Liver (tissue), 9 donors: ENCODE data around the gene DEPDC5. TPM values are rescaled to one million over a fixed set of nuclear protein-coding genes. Genes with fewer than 3 reads are reported as not detected.
"Not testable (repeated sequence)": the region's sequence is repeated elsewhere in the genome, so short reads cannot be mapped to it uniquely, and the experiment has no call there.

Experiments used
- DNase-seq: peaks from one replicate; pipeline ENCODE4 v3.0.0-alpha.2; 2017; ENCODE audit warnings: low spot score
- H3K27ac ChIP-seq, 2 donors: one replicate each; pipeline ENCODE4 v1.7.0; 2013; ENCODE audit warnings: inconsistent platforms in 2 of 2, low read length in 2 of 2, control low read depth in 1 of 2, low read depth in 1 of 2, mild to moderate bottlenecking in 1 of 2
- H3K27me3 ChIP-seq, 4 donors: one replicate each; pipeline versions ENCODE4 v1.6.1 to v1.7.0; 2013; ENCODE audit warnings: low read length in 3 of 4, inconsistent platforms in 1 of 4, mild to moderate bottlenecking in 1 of 4, moderate library complexity in 1 of 4; ENCODE audit not compliant: control insufficient read depth in 4 of 4, insufficient read depth in 4 of 4
- H3K36me3 ChIP-seq, 4 donors: one replicate each; pipeline versions ENCODE4 v1.6.1 to v1.7.0; 2013; ENCODE audit warnings: low read length in 3 of 4, mild to moderate bottlenecking in 3 of 4, low read depth in 1 of 4, moderate library complexity in 1 of 4; ENCODE audit not compliant: control insufficient read depth in 4 of 4, insufficient read depth in 3 of 4
- H3K4me1 ChIP-seq, 4 donors: one replicate each; pipeline versions ENCODE4 v1.6.1 to v1.7.0; 2013; ENCODE audit warnings: low read length in 3 of 4, mild to moderate bottlenecking in 3 of 4, moderate library complexity in 1 of 4; ENCODE audit not compliant: control insufficient read depth in 4 of 4, insufficient read depth in 4 of 4
- H3K4me3 ChIP-seq, 3 donors: one replicate each; pipeline versions ENCODE4 v1.6.1 to v1.7.0; 2013; ENCODE audit warnings: low read length in 3 of 3, control low read depth in 1 of 3, low read depth in 1 of 3, mild to moderate bottlenecking in 1 of 3
- H3K9ac ChIP-seq, 2 donors: one replicate each; pipeline ENCODE4 v1.7.0; 2013; ENCODE audit warnings: low read length in 2 of 2, mild to moderate bottlenecking in 2 of 2, moderate library complexity in 2 of 2, control low read depth in 1 of 2, low read depth in 1 of 2
- H3K9me3 ChIP-seq, 4 donors: one replicate each; pipeline versions ENCODE4 v1.6.1 to v1.7.0; 2013; ENCODE audit warnings: low read length in 3 of 4; ENCODE audit not compliant: control insufficient read depth in 4 of 4
- CTCF ChIP-seq: fragments of 150-350 bp; IDR thresholded peaks from 2 replicates; pipeline ENCODE4 v1.5.1; 2017; ENCODE audit warnings: improper control_type of control experiment, low read depth, low read length; ENCODE audit not compliant: missing input control
- EGR1 ChIP-seq, 2 donors: IDR thresholded peaks; 2 replicates each; pipeline ENCODE4 v1.6.1; 2016 to 2018; ENCODE audit warnings: antibody characterized with exemption in 2 of 2, low read depth in 2 of 2
- FOXA2 ChIP-seq: IDR thresholded peaks from 2 replicates; pipeline ENCODE4 v1.6.1; 2016; ENCODE audit warnings: antibody characterized with exemption
- GABPA ChIP-seq, 2 donors: IDR thresholded peaks in 1 of 2; conservative IDR thresholded peaks in 1 of 2; 2 replicates each; pipeline ENCODE4 v1.6.1; 2016; ENCODE audit warnings: antibody characterized with exemption in 2 of 2, mild to moderate bottlenecking in 1 of 2, moderate library complexity in 1 of 2
- HNF4A ChIP-seq, 2 donors: conservative IDR thresholded peaks; 2 replicates each; pipeline ENCODE4 v1.6.1; 2016; ENCODE audit warnings: antibody characterized with exemption in 2 of 2, mild to moderate bottlenecking in 2 of 2
- HNF4G ChIP-seq: IDR thresholded peaks from 2 replicates; pipeline ENCODE4 v1.6.1; 2016; ENCODE audit warnings: antibody characterized with exemption
- JUND ChIP-seq, 2 donors: IDR thresholded peaks; 2 replicates each; pipeline ENCODE4 v1.6.1; 2016; ENCODE audit warnings: antibody characterized with exemption in 2 of 2
- MAX ChIP-seq: IDR thresholded peaks from 2 replicates; pipeline ENCODE4 v1.6.1; 2016; ENCODE audit warnings: antibody characterized with exemption
- RAD21 ChIP-seq, 2 donors: IDR thresholded peaks; 2 replicates each; pipeline ENCODE4 v1.6.1; 2016; ENCODE audit warnings: antibody characterized with exemption in 2 of 2, mild to moderate bottlenecking in 2 of 2
- REST ChIP-seq: IDR thresholded peaks from 2 replicates; pipeline ENCODE4 v1.6.1; 2016; ENCODE audit warnings: antibody characterized with exemption, mild to moderate bottlenecking
- SP1 ChIP-seq: IDR thresholded peaks from 2 replicates; pipeline ENCODE4 v1.6.1; 2018; ENCODE audit warnings: antibody characterized with exemption, mild to moderate bottlenecking
- TAF1 ChIP-seq: conservative IDR thresholded peaks from 2 replicates; pipeline ENCODE4 v1.6.1; 2016; ENCODE audit warnings: antibody characterized with exemption, mild to moderate bottlenecking
- YY1 ChIP-seq: IDR thresholded peaks from 2 replicates; pipeline ENCODE4 v1.6.1; 2016; ENCODE audit warnings: antibody characterized with exemption, mild to moderate bottlenecking
- ZBTB33 ChIP-seq: IDR thresholded peaks from 2 replicates; pipeline ENCODE4 v1.6.1; 2016; ENCODE audit warnings: antibody characterized with exemption
- WGBS: extraction: QIAGEN DNeasy Blood & Tissue Kit; methylation state at CpG from one replicate; pipeline ENCODE4 v1.1.7; 2013; 5-methylcytosine and 5-hydroxymethylcytosine counted together
- polyA plus RNA-seq, 2 donors: library from polyadenylated mRNA; stranded (reverse) in 1 of 2; unstranded in 1 of 2; fragments of 200-250 nt in 1 of 2; fragments of >200 nt in 1 of 2; fragmentation: Nextera tagmentation in 1 of 2; extraction: Ambion mirVana in 1 of 2; gene quantifications; one replicate each; pipeline versions ENCODE4 v1.2.1 to v1.2.3, GENCODE V29; 2013 to 2015
- total RNA-seq, 2 donors: library from RNA; depleted of rRNA; stranded (reverse); fragments of >200 nt; gene quantifications; one replicate each; pipeline ENCODE4 v1.2.3, GENCODE V29; 2014
- donor health status: healthy.
- donor health status: healthy.
- donor health status: healthy.
- donor health status: healthy.
- donor health status: healthy.

The DEPDC5 gene
- total and polyA plus RNA-seq, 4 donors: 5.5 to 19.4 (median 12.6) TPM

GRCh38 chr22:31812977-31813605, 59.3 kb downstream of the DEPDC5 start:
- Histone ChIP-seq H3K9ac (no peak overlapping the region), H3K27me3 (no peaks in the 10 kb centered on the region), H3K27ac (peak overlapping the region; percentile 28 to 59), H3K4me3 (no peak overlapping the region), H3K4me1 (peaks cover 5 to 32% (median 28%) of the 10 kb centered on the region in 4 donors), H3K36me3 (peaks cover 7 to 30% (median 18%) of the 10 kb centered on the region in 4 donors), H3K9me3 (no peaks in the 10 kb centered on the region)
- WGBS: 58% methylated on average over 6 of the region's 6 CpGs
- no peak for DNase-seq
- TF ChIP-seq RAD21 (IDR thresholded peaks at IDR 0.05): no peak
- TF ChIP-seq HNF4A (conservative IDR thresholded peaks at IDR 0.05): peak; percentile 6 to 38

DNA sequence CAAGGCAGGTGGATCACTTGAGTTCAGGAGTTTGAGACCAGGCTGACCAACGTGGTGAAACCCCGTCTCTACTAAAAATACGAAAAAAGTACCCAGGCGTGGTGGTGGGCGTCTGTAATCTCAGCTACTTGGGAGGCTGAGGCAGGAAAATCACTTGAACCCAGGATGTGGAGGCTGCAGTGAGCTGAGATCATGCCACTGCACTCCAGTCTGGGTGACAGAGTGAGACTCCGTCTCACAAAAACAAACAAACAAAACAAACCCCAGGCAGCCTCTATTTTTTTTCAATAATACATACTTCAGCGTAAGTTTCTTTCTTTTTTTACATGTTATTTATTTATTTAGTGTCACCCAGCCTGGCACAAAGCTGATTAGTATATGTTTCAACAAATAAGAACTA, 60.1 kb downstream of the DEPDC5 start:
- Histone ChIP-seq H3K27ac (peak overlapping the region in 1 of 2 donors; percentile 20), H3K36me3 (peaks cover 5 to 38% (median 26%) of the 10 kb centered on the region in 4 donors)

DNA sequence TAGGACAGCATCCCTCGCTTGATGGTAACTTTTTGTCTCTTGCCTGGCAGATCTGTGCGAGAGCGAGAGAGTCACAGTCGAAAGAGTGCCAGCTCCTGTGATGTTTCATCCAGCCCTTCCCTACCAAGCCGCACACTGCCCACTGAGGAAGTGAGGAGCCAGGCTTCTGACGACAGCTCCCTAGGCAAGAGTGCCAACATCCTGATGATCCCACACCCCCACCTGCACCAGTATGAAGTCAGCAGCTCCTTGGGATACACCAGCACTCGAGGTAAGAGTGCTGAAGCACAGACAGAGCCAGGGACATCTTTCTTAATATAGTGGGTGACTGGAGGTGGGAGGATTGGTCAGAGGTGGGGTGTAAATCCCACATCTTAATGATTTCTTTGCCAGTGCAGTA, 61.1 kb downstream of the DEPDC5 start:
- DNase-seq: no peak
- H3K27ac ChIP-seq: peak overlapping the region; percentile 51 to 88
- WGBS: 42% methylated on average over 7 of the region's 7 CpGs

More for the DNA sequence above, 60.1 kb downstream of the DEPDC5 start:
- 83% methylated on average over 7 of the region's 7 CpGs for WGBS
- H3K4me1 ChIP-seq: peaks cover 5 to 32% (median 28%) of the 10 kb centered on the region in 4 donors
- not testable (repeated sequence) for H3K9me3 ChIP-seq, DNase-seq, H3K27me3 ChIP-seq, H3K9ac ChIP-seq, H3K4me3 ChIP-seq

More for the DNA sequence above, 61.1 kb downstream of the DEPDC5 start:
- no peak overlapping the region for H3K4me3 ChIP-seq
- H3K4me1 ChIP-seq: peaks cover 5 to 32% (median 28%) of the 10 kb centered on the region in 4 donors
- peaks cover 2 to 44% (median 31%) of the 10 kb centered on the region in 4 donors for H3K36me3 ChIP-seq
- H3K9me3 ChIP-seq: no peaks in the 10 kb centered on the region
- no peak for TF ChIP-seq YY1
- TF ChIP-seq ZBTB33: no peak
- no peak for TF ChIP-seq FOXA2
- TF ChIP-seq GABPA (IDR thresholded peaks at IDR 0.05 in 1 of 2, conservative IDR thresholded peaks at IDR 0.05 in 1 of 2): no peak
- no peak for TF ChIP-seq RAD21 (IDR thresholded peaks at IDR 0.05)
- no peak for TF ChIP-seq REST
- no peak for TF ChIP-seq JUND (IDR thresholded peaks at IDR 0.05)
- TF ChIP-seq EGR1 (IDR thresholded peaks at IDR 0.05; ENCODE audit: low read depth in 2 of 2): no peak
- no peak for TF ChIP-seq HNF4G
- TF ChIP-seq SP1: no peak
- no peak for TF ChIP-seq TAF1
- no peak for TF ChIP-seq CTCF
- TF ChIP-seq MAX: no peak
- H3K27me3 ChIP-seq: no peaks in the 10 kb centered on the region
- H3K9ac ChIP-seq: peak overlapping the region in 1 of 2 donors; percentile 36
